Hematopoietic multipotent progenitor cell (in vitro differentiated cells): Measurements from ENCODE around the gene CERS5. TPM values are rescaled to one million over a fixed set of nuclear protein-coding genes. Genes with fewer than 3 reads are reported as not detected.
A peak's percentile ranks its signal among the peaks of the same experiment; 100 is the strongest.

Experiments used
- DNase-seq, 3 donors: peaks; one replicate each; pipeline ENCODE4 v3.0.0-alpha.2; 2011 to 2015; ENCODE audit warnings: low read depth in 2 of 3, low spot score in 2 of 3
- total RNA-seq: library from RNA; depleted of rRNA; stranded (reverse); fragments of >200 nt; gene quantifications from one replicate; pipeline ENCODE4 v1.2.3, GENCODE V29; 2012

CERS5 gene, protein sequence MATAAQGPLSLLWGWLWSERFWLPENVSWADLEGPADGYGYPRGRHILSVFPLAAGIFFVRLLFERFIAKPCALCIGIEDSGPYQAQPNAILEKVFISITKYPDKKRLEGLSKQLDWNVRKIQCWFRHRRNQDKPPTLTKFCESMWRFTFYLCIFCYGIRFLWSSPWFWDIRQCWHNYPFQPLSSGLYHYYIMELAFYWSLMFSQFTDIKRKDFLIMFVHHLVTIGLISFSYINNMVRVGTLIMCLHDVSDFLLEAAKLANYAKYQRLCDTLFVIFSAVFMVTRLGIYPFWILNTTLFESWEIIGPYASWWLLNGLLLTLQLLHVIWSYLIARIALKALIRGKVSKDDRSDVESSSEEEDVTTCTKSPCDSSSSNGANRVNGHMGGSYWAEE
- total RNA-seq, result 28.3 TPM

DNA sequence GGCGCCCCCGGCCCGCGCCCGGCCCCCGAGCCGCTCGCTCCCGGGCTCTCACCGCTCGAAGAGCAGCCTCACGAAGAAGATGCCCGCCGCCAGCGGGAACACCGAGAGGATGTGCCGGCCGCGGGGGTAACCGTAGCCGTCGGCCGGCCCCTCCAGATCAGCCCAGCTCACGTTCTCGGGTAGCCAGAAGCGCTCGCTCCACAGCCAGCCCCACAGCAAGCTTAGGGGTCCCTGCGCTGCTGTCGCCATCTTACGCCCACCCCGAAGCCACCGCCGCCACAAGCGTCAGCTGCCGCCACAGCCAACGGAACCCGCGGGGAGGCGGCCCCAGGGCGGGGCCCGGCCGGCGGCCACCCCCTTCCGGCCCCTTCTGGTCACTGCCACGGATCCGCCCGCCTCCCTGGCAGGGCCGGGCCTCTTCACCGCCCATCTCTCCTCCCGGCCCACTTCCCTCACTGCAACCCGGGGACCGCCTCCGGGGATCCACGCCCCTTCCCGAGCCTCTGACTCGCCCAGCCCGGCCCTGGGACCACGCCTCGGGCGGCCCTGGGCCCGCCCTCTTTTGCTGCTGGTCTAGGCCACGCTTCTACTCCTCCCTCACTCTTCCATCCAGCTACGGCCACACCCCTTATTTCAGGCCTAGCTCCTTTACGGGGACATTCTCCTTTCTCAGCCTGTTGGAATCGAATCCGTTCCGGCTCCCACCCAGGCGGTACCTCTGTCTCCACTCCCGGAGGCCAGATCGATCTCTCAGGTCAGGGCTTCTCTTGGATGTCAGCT lies at the start of gene CERS5:
Gene CERS5 (minus strand): TSS at position 321 of the 780 bp plus-strand sequence. CDS start 72 bp downstream, at position 249.
- peak; percentile 83 to 99 (median 98) for DNase-seq

DNA sequence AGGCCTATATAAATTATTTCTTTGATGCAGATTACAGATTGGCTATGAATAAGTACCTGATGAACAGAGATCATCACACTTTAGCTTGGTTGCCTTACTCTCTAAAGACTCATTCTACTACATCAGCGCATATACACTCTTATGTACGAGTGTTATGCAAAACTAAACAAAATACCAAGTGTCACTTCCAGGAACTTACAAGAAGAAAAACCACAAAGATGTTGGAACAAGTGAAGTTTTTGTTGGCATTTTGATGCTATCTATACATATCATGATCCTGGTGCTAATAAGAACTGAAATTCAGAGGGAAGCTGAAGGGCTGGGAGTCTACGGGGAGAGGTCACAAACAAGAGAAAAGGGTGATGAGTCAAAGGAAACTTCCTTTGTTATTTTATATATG lies 47.9 kb upstream of the CERS5 start:
- DNase-seq, result no peak

DNA sequence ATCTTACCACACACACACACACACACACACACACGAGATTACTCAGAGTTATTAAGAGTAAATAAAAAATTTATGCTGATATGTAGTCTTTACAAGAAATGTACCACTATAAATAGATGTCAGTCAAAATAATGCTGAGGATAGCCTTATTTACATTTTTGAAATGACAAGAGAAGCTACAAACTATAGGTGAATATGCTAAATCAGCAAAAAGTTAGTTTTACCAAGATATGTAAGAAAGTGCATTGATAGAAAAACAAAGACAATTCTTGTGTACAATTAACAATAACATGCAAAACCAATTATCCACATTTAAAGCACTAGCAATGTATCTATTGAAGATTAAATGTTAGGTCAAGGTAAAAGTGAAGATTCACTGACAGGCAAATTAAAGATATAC lies 46.8 kb upstream of the CERS5 start:
- no peak for DNase-seq

DNA sequence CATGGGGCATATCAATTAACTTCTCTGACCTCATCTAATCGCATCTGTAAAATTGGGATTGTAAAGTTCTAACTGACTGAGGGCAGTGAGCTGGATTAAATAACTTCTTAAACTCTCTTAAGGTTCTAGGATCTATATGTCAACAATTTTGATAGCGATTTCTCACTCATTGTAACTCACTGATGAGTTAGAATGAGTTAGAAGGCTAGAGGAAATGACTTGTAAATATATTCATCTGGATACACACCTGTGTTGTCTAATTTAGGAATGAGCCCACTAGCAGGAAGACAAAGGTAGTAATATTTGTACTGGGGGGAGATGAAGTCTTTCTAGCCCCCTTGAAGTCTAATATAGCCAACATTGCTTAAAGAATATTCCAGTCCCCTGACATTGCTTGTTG lies 46.3 kb upstream of the CERS5 start:
- DNase-seq, result no peak

DNA sequence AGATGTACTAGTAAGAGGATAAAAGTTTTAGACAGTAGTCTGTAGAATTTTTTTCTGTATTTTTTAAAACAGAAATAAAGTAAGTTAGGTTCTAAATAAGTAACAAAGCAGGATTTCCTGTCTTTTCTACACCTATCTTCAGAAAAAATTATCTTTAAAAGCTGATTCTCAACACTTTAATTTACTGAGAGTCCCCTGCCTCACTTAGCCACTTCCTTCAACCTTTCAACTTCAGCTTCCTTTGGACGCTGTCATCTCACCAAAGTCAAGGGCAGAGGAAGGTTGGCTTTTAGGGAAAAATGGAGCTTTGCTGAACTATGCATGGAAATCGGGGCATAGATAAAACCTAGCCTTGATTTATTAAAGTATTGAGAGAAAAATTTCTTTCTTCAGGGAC lies 44.9 kb upstream of the CERS5 start:
- no peak for DNase-seq

DNA sequence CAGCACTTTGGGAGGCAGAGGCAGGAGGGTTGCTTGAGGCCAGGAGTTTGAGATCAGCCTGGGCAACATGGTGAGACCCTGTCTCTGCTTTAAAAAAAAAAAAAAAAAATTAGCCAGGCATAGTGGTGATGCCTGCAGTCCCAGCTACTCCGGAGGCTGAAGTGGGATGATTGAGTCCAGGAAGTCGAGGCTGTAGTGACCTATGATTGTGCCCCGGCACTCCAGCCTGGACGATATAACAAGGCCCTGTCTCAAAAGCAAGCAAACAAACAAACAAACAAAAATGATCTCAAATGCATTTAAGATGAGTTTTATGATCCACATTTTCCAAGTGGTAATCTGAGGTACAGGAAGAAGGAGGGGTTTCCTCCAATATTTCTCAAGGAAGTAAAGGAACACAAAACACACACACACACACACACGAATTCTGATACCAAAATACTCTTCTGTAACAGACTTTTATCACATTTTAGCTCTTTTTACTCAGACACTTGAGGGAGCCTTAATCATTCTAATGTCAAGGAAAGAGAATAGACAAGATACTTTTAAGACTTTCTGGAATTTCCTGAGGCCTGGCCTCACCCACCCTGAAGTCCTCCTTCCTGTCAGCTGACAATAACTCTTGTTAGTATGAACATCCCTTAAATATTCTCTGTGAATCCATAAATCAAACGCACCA lies 44.4 kb upstream of the CERS5 start:
- DNase-seq, result no peak

DNA sequence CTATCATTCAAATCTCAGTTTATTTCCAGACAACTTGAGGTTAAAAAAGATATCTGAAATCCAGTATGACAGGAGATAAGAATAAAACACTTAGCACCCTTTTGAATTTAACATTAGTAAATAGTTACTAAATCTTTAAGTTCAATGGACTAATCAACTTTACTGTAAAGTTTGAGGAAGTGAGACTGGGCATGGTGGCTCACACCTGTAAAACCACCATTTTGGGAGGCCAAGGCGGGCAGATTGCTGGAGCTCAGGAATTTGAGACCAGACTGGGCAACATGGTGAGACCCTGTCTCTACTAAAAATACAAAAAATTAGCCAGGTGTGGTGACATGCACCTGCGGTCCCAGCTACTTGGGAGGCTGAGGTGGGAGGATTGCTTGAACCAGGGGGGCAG lies 40.3 kb upstream of the CERS5 start:
- no peak for DNase-seq

DNA sequence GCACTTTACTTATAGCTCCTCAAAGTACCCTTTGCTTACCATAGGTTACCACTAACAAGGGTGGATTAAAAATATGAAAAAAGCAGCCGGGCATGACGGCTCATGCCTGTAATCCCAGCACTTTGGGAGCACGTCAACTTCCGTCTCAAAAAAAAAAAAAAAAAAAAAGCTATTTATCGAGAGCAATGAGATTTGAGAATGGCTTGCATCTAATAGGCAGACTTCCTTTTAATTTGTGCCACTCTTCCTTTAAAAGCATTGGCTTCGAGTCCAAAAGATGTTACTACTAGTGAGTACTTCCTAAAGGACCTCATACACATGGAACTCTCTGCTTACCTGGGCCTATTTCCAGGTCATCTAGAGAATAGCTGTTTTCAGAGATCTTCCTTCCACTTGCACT lies 38.5 kb upstream of the CERS5 start:
- DNase-seq, result no peak

DNA sequence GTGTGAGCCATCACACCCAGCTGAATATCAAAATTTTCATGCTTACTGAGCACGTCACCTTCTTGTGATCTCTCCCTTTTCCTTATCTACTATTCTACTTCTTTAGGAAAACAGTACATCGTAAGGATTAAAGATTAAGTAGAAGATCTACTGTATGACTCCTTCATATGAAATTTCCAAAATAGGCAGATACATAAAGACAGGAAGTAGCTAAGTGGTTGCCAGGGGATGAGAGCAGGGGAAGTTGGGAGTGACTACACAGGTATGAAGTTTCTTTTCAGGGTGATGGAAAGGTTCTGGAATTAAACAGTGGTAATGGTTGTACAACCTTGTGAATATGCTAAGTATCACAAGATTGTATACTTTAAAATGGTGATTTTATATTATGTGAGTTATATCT lies 36.5 kb upstream of the CERS5 start:
- no peak for DNase-seq

DNA sequence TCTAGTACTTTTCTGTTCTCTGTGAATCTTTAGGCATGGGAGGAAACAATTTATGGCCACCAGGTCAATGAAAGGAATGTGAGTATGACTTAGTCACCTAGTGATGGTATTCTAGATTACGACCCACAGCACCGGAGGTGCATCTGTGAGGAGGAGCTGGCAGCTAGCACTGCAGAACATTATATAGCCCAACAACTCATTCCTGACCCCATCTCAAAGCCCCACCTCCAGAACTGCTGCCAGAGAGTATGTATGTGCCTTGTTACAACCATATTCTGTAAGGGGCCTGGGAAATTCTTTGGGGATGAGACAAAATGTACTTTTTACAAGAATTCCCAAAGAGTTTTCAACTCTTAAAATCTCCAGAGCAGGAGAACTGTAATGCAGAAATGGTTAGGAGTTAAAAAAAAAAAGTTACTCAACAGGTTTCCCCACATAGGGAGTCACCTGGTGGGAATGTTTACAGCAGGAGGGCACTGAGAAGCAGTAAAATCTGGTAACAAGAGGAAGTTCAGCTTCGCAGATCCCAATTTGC lies 34.9 kb upstream of the CERS5 start:
- no peak for DNase-seq

DNA sequence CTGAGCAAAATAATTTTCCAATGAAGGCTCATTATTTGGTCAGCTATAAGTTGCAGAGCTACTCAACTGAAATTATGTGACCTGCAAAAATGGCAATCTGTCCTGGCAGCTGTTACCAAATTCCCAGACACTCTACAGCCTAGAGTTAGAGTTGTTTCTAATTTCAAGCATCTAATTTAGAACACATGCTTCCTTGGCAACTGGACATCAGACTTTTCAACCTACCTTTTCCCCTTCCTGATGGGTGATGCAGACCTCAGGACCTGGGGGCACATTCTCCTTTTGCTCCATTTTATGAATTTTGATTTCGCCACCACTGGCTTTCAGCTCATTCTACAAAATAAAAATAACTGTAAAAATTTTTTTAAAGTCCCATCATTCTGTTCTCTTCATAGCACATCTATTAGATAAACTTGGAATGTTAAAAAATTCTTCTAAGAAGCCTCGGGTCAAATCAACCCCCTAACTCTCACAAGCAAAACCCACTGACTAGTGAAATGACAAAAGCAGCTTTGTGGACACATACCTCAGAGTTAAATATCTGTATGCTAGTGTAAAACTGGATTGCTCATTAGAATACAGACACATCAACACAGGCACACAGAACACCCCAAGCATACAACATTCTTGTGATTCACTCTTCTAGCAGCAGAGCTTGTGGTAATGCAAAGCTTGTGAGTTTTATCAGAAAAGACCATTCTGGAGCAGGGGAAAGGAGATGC lies 33.5 kb upstream of the CERS5 start:
- no peak for DNase-seq

DNA sequence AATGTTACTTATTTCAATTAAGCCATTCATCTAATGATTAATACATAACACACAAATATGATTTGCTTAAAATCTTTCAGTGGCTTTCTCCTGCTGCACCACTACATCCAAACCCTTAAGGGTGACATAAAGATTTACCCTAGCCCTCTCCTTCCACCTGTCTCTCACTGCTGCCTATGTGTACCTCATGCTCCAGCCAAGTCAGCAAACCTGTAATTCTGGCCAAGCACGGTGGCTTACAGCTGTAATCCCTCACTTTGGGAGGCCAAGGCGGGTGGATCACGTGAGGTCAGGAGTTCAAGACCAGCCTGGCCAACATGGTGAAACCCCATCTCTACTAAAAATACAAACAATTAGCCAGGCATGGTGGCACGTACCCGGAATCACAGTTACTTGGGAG lies 31.7 kb upstream of the CERS5 start:
- no peak for DNase-seq

DNA sequence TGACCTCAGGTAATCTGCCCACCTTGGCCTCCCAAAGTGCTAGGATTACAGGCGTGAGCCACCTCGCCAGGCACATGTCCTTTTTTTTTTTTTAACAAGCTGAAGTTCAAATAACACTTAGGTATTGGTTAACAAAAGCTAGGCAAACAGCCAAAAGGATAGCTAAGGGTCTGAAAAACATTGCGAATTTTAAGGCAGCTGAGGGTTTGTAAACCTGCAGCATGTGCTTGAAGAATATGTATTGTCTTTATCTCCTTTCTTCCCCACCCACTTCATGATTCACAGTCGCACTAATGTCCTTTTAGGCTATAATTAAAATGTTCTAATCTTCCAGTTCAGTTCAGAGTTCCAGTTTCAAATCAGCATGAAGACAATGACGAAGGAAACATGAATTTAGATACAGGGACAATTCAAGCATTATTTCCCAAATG lies 30.1 kb upstream of the CERS5 start:
- no peak for DNase-seq

DNA sequence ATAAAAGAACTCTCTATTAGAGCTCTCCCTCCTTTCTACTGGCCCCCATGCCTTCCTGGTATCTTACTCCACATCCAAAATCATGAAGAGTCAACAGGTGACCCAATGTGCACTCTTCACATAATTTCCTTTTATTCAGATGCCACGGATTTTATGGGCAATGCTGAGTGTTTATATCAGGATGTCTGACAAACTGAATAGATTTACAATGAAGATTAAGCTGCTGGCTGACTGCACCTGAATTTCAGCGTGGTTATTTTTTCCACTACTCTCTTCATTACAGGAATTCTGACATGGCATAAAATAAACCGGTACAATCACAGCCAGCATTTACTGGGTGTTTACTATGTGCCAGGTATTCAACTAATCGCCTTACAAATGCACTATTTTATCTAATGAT lies 29.4 kb upstream of the CERS5 start:
- no peak for DNase-seq

DNA sequence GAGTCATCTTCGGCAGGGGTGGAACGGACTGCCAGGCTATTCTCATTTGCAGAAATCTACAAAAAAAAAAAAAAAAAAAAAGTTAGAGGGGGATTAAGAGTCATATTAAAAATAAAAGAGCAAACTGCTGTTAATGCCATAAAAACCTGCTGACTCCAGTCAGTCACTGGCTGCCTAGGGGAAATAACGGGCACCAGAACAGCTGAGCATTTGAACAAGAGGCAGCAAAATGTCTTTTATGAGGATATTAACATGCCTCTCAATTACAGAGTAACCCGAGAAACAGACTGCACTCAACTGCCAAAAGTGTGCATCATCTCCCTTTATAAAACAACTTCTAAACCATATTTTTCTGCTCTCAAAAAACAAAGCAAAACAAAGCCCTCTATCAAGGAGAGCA lies 28.7 kb upstream of the CERS5 start:
- DNase-seq, result no peak

DNA sequence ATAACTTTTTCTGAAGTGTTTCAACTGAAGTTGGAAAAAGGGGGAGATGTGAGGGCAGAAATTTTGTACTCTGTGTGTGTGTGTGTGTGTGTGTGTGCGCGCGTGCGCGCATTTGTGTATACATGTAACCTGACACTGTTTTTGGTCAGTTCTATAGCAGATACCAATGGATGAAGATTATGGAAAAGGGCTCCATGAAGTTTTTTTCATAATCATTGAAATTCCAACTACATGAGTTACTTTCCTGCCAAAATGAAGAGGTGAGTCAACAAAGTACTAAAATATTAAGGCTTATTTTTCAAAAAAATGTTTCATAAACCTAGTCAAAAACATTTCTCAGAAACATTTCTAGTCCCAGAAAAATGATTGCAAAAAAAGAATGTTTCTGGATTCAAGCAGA lies 25.7 kb upstream of the CERS5 start:
- DNase-seq, result no peak

DNA sequence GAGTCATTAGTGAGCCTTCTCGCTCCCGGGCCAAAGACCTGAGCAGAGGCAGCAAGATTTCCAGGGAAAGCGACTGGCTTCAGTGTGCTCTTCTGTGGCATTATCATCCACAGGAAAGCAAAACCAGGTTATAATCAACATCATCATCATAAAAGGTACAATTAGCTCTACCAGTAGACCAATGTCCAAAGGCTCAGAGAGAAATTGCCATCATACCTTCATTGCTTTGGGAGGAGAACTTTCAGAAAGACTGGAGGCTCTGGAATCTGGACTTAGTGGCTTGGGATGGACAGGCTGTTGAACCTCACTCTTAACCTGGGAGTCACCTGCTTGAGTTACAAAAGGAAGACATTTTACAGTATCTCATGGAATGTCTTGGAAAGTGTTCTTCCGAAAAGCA lies 25.1 kb upstream of the CERS5 start:
- no peak for DNase-seq

DNA sequence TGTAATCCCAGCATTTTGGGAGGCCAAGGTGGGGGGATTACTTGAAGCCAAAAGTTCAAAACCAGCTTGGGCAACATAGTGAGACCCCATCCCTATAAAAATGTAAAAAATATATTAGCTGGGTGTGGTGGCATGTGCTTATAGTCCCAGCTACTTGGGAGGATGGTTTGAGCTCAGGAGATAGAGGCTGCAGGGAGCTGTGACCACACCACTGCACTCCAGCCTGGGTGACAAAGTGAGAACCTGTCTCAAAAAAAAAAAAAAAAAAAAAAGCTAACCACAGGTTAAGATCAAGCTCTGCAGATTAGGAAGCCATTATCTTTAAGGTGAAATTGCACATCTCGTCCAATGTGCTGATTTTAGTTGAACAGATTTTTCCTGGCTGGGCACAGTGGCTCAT lies 23.7 kb upstream of the CERS5 start:
- DNase-seq, result no peak

DNA sequence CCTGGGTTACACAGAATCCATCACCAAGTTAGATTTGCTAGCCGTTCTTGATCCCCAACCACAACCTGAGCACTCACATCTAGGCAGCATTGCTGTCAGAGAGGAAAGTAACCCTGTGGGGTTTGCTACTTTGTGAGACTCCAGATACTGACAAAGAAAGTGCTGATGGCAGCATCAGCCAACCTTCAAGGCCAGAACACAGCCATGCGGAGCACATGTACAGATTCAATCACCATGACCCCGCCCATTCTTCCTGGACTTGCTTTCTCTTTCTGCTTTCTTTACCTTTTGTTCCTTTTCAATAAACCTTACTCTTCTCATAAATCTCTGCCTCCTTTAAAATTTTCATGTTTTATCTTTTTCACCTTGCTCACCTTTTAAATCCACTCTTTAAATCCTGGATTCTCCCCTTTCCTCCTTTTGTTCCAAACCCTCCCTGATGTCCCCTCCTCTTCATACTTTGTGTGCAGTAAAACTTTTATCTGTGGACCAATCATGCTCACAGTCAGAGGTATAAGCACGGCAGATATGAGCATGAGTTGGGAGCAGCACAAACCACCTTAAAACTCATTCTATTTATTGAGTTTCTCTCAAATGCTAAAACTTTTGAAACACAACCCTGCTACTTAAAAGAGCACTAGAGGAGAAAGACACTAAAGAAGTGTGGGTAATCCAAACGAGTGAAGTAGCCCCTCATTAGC lies 21.9 kb upstream of the CERS5 start:
- DNase-seq, result no peak

DNA sequence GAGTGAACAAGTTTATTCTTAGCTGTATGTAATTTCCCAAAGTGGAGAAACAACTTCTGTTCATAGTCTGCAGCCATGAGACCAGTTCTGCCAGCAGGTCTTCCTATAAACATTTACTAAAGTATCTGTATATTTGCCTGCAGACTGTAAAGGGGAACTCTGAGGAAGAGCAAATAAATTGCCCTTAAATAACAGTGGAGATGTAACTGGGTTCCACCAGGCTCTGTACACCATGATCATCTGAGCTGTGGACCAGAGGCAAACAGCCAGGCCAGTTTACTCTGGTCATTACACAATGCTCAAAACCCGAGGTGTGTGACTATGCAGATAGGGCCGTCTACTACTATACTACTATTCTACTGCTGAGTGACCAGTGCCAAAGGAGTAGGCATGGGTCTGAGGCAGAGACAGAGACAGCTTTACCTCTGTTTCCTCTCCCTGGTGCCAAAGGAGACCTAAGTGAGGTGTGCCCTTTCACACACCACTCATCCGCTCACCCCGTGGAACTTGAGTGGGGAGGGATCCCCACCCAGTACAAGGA lies 21.1 kb upstream of the CERS5 start:
- no peak for DNase-seq
